Liver (tissue), 9 donors: ENCODE data around the gene PIP4K2A. TPM values are rescaled to one million over a fixed set of nuclear protein-coding genes. Genes with fewer than 3 reads are reported as not detected.
A peak's percentile ranks its signal among the peaks of the same experiment; 100 is the strongest.
"Not testable (repeated sequence)": the region's sequence is repeated elsewhere in the genome, so short reads cannot be mapped to it uniquely, and the experiment has no call there.

ENCODE experiments used
- DNase-seq: peaks from one replicate; pipeline ENCODE4 v3.0.0-alpha.2; 2017; ENCODE audit warnings: low spot score
- H3K27ac ChIP-seq, 2 donors: one replicate each; pipeline ENCODE4 v1.7.0; 2013; ENCODE audit warnings: inconsistent platforms in 2 of 2, low read length in 2 of 2, control low read depth in 1 of 2, low read depth in 1 of 2, mild to moderate bottlenecking in 1 of 2
- H3K27me3 ChIP-seq, 4 donors: one replicate each; pipeline versions ENCODE4 v1.6.1 to v1.7.0; 2013; ENCODE audit warnings: low read length in 3 of 4, inconsistent platforms in 1 of 4, mild to moderate bottlenecking in 1 of 4, moderate library complexity in 1 of 4; ENCODE audit not compliant: control insufficient read depth in 4 of 4, insufficient read depth in 4 of 4
- H3K36me3 ChIP-seq, 4 donors: one replicate each; pipeline versions ENCODE4 v1.6.1 to v1.7.0; 2013; ENCODE audit warnings: low read length in 3 of 4, mild to moderate bottlenecking in 3 of 4, low read depth in 1 of 4, moderate library complexity in 1 of 4; ENCODE audit not compliant: control insufficient read depth in 4 of 4, insufficient read depth in 3 of 4
- H3K4me1 ChIP-seq, 4 donors: one replicate each; pipeline versions ENCODE4 v1.6.1 to v1.7.0; 2013; ENCODE audit warnings: low read length in 3 of 4, mild to moderate bottlenecking in 3 of 4, moderate library complexity in 1 of 4; ENCODE audit not compliant: control insufficient read depth in 4 of 4, insufficient read depth in 4 of 4
- H3K4me3 ChIP-seq, 3 donors: one replicate each; pipeline versions ENCODE4 v1.6.1 to v1.7.0; 2013; ENCODE audit warnings: low read length in 3 of 3, control low read depth in 1 of 3, low read depth in 1 of 3, mild to moderate bottlenecking in 1 of 3
- H3K9ac ChIP-seq, 2 donors: one replicate each; pipeline ENCODE4 v1.7.0; 2013; ENCODE audit warnings: low read length in 2 of 2, mild to moderate bottlenecking in 2 of 2, moderate library complexity in 2 of 2, control low read depth in 1 of 2, low read depth in 1 of 2
- H3K9me3 ChIP-seq, 4 donors: one replicate each; pipeline versions ENCODE4 v1.6.1 to v1.7.0; 2013; ENCODE audit warnings: low read length in 3 of 4; ENCODE audit not compliant: control insufficient read depth in 4 of 4
- EGR1 ChIP-seq, 2 donors: IDR thresholded peaks; 2 replicates each; pipeline ENCODE4 v1.6.1; 2016 to 2018; ENCODE audit warnings: antibody characterized with exemption in 2 of 2, low read depth in 2 of 2
- FOXA1 ChIP-seq: IDR thresholded peaks from 2 replicates; pipeline ENCODE4 v1.6.1; 2016; ENCODE audit warnings: antibody characterized with exemption
- FOXA2 ChIP-seq: IDR thresholded peaks from 2 replicates; pipeline ENCODE4 v1.6.1; 2016; ENCODE audit warnings: antibody characterized with exemption
- GABPA ChIP-seq, 2 donors: IDR thresholded peaks in 1 of 2; conservative IDR thresholded peaks in 1 of 2; 2 replicates each; pipeline ENCODE4 v1.6.1; 2016; ENCODE audit warnings: antibody characterized with exemption in 2 of 2, mild to moderate bottlenecking in 1 of 2, moderate library complexity in 1 of 2
- HNF4A ChIP-seq, 2 donors: conservative IDR thresholded peaks; 2 replicates each; pipeline ENCODE4 v1.6.1; 2016; ENCODE audit warnings: antibody characterized with exemption in 2 of 2, mild to moderate bottlenecking in 2 of 2
- JUND ChIP-seq, 2 donors: IDR thresholded peaks; 2 replicates each; pipeline ENCODE4 v1.6.1; 2016; ENCODE audit warnings: antibody characterized with exemption in 2 of 2
- NR2F2 ChIP-seq: IDR thresholded peaks from 2 replicates; pipeline ENCODE4 v1.6.1; 2016; ENCODE audit warnings: antibody characterized with exemption
- RAD21 ChIP-seq, 2 donors: IDR thresholded peaks; 2 replicates each; pipeline ENCODE4 v1.6.1; 2016; ENCODE audit warnings: antibody characterized with exemption in 2 of 2, mild to moderate bottlenecking in 2 of 2
- RXRA ChIP-seq, 2 donors: IDR thresholded peaks; 2 replicates each; pipeline ENCODE4 v1.6.1; 2017 to 2018; ENCODE audit warnings: antibody characterized with exemption in 2 of 2, mild to moderate bottlenecking in 1 of 2
- SP1 ChIP-seq: IDR thresholded peaks from 2 replicates; pipeline ENCODE4 v1.6.1; 2018; ENCODE audit warnings: antibody characterized with exemption, mild to moderate bottlenecking
- TAF1 ChIP-seq: conservative IDR thresholded peaks from 2 replicates; pipeline ENCODE4 v1.6.1; 2016; ENCODE audit warnings: antibody characterized with exemption, mild to moderate bottlenecking
- YY1 ChIP-seq: IDR thresholded peaks from 2 replicates; pipeline ENCODE4 v1.6.1; 2016; ENCODE audit warnings: antibody characterized with exemption, mild to moderate bottlenecking
- WGBS: extraction: QIAGEN DNeasy Blood & Tissue Kit; methylation state at CpG from one replicate; pipeline ENCODE4 v1.1.7; 2013; 5-methylcytosine and 5-hydroxymethylcytosine counted together
- polyA plus RNA-seq, 2 donors: library from polyadenylated mRNA; stranded (reverse) in 1 of 2; unstranded in 1 of 2; fragments of 200-250 nt in 1 of 2; fragments of >200 nt in 1 of 2; fragmentation: Nextera tagmentation in 1 of 2; extraction: Ambion mirVana in 1 of 2; gene quantifications; one replicate each; pipeline versions ENCODE4 v1.2.1 to v1.2.3, GENCODE V29; 2013 to 2015
- total RNA-seq, 2 donors: library from RNA; depleted of rRNA; stranded (reverse); fragments of >200 nt; gene quantifications; one replicate each; pipeline ENCODE4 v1.2.3, GENCODE V29; 2014
- TF ChIP-seq, protein P1 (sequence below): fragments of 150-350 bp; IDR thresholded peaks from 2 replicates; pipeline ENCODE4 v1.5.1; 2017; ENCODE audit warnings: improper control_type of control experiment, low read depth, low read length; ENCODE audit not compliant: missing input control
- TF ChIP-seq, protein P2 (sequence below): IDR thresholded peaks from 2 replicates; pipeline ENCODE4 v1.6.1; 2016; ENCODE audit warnings: antibody characterized with exemption
- TF ChIP-seq, protein P3 (sequence below): IDR thresholded peaks from 2 replicates; pipeline ENCODE4 v1.6.1; 2016; ENCODE audit warnings: antibody characterized with exemption
- TF ChIP-seq, protein P4 (sequence below): IDR thresholded peaks from 2 replicates; pipeline ENCODE4 v1.6.1; 2016; ENCODE audit warnings: antibody characterized with exemption
- donor health status: healthy.
- donor health status: healthy.
- donor health status: healthy.
- donor health status: healthy.
- donor health status: healthy.

The PIP4K2A gene
- total and polyA plus RNA-seq, 4 donors, result 6.4 to 53.7 (median 8.6) TPM

- Histone ChIP-seq H3K27ac (no peak overlapping the region), H3K4me1 (no peaks in the 10 kb centered on the region), H3K27me3 (no peaks in the 10 kb centered on the region), H3K9ac (no peak overlapping the region), H3K9me3 (no peaks in the 10 kb centered on the region), H3K36me3 (no peaks in the 10 kb centered on the region), H3K4me3 (no peak overlapping the region)
- no peak for DNase-seq
- WGBS, result 93% methylated on average over 1 of the region's 1 CpG
- TF ChIP-seq NR2F2 (no peak), FOXA2 (no peak), TAF1 (no peak), GABPA (IDR thresholded peaks at IDR 0.05 in 1 of 2, conservative IDR thresholded peaks at IDR 0.05 in 1 of 2) (no peak), FOXA1 (no peak), HNF4A (conservative IDR thresholded peaks at IDR 0.05) (no peak), JUND (IDR thresholded peaks at IDR 0.05) (no peak), YY1 (no peak)
- TF ChIP-seq, protein P1, sequence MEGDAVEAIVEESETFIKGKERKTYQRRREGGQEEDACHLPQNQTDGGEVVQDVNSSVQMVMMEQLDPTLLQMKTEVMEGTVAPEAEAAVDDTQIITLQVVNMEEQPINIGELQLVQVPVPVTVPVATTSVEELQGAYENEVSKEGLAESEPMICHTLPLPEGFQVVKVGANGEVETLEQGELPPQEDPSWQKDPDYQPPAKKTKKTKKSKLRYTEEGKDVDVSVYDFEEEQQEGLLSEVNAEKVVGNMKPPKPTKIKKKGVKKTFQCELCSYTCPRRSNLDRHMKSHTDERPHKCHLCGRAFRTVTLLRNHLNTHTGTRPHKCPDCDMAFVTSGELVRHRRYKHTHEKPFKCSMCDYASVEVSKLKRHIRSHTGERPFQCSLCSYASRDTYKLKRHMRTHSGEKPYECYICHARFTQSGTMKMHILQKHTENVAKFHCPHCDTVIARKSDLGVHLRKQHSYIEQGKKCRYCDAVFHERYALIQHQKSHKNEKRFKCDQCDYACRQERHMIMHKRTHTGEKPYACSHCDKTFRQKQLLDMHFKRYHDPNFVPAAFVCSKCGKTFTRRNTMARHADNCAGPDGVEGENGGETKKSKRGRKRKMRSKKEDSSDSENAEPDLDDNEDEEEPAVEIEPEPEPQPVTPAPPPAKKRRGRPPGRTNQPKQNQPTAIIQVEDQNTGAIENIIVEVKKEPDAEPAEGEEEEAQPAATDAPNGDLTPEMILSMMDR, result no peak
- TF ChIP-seq, protein P2, sequence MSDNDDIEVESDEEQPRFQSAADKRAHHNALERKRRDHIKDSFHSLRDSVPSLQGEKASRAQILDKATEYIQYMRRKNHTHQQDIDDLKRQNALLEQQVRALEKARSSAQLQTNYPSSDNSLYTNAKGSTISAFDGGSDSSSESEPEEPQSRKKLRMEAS, result no peak
These were observed 28.3 kb upstream of the PIP4K2A start for GRCh38 chr10:22742678-22743077.

DNA sequence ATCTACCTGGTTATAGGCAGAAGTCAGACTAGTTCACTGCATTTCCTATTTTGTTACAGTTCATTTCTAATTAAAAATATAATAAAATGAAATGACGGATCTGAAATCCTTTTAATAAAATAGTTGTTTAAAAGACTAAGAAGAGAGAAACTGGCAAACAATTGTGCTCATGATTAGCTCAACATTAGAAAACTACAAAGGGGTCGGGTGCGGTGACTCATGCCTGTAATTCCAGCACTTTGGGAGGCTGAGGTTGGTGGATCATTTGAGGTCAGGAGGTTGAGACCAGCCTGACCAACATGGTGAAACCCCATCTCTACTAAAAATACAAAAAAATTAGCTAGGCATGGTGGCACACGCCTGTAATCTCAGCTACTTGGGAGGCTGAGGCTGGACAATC lies 27.3 kb upstream of the PIP4K2A start:
- not testable (repeated sequence) for H3K4me3 ChIP-seq, H3K9ac ChIP-seq, H3K27me3 ChIP-seq, H3K9me3 ChIP-seq, H3K36me3 ChIP-seq, H3K4me1 ChIP-seq, DNase-seq, H3K27ac ChIP-seq
- WGBS, result 93% methylated on average over 4 of the region's 4 CpGs

DNA sequence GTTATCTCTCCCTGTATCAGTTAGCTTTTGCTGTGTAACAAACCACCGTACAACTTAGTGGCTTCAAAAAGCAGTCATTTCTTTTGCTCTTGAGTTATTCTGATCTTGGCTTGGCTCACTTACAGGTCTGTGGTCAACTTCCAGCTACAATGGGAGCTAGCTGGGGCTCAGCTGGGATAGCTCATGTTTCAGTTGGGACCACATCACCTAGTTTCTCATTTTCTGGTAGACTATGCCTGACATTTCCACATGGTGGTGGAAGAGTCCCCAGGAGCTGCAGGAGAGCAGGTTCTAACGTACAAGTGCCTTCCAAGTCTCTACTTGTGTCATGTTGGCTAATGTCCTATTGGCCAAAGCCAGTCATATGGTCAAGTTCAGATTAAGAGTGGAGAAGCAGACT lies 25.8 kb upstream of the PIP4K2A start:
- H3K27ac ChIP-seq, result no peak overlapping the region
- TF ChIP-seq, protein P3, sequence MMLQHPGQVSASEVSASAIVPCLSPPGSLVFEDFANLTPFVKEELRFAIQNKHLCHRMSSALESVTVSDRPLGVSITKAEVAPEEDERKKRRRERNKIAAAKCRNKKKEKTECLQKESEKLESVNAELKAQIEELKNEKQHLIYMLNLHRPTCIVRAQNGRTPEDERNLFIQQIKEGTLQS, result no peak
- peak in 1 of 2 donors; percentile 27 for TF ChIP-seq RAD21 (IDR thresholded peaks at IDR 0.05)
- no peaks in the 10 kb centered on the region for H3K27me3 ChIP-seq
- H3K4me1 ChIP-seq, result no peaks in the 10 kb centered on the region
- 84% methylated on average over 2 of the region's 2 CpGs for WGBS
- DNase-seq, result no peak
- no peak overlapping the region for H3K9ac ChIP-seq
- H3K4me3 ChIP-seq, result no peak overlapping the region
- H3K36me3 ChIP-seq, result no peaks in the 10 kb centered on the region
- H3K9me3 ChIP-seq, result no peaks in the 10 kb centered on the region

GRCh38 chr10:22737587-22737986 lies 23.2 kb upstream of the PIP4K2A start:
- H3K27ac ChIP-seq, result no peak overlapping the region
- no peak overlapping the region for H3K9ac ChIP-seq
- H3K9me3 ChIP-seq, result no peaks in the 10 kb centered on the region
- DNase-seq, result no peak
- no peaks in the 10 kb centered on the region for H3K27me3 ChIP-seq
- no peak overlapping the region for H3K4me3 ChIP-seq
- H3K36me3 ChIP-seq, result no peaks in the 10 kb centered on the region
- peaks cover 0 to 2% (median 0%) of the 10 kb centered on the region in 4 donors for H3K4me1 ChIP-seq
- 78% methylated on average over 1 of the region's 1 CpG for WGBS
- TF ChIP-seq GABPA (IDR thresholded peaks at IDR 0.05 in 1 of 2, conservative IDR thresholded peaks at IDR 0.05 in 1 of 2) (no peak), SP1 (no peak), HNF4A (conservative IDR thresholded peaks at IDR 0.05) (no peak), TAF1 (no peak), RXRA (IDR thresholded peaks at IDR 0.05) (no peak), EGR1 (IDR thresholded peaks at IDR 0.05; ENCODE audit: low read depth in 2 of 2) (no peak), NR2F2 (no peak), FOXA2 (no peak), RAD21 (IDR thresholded peaks at IDR 0.05) (no peak), FOXA1 (no peak)
- TF ChIP-seq, protein P1, result no peak
- TF ChIP-seq, protein P2, result no peak
- TF ChIP-seq, protein P4, sequence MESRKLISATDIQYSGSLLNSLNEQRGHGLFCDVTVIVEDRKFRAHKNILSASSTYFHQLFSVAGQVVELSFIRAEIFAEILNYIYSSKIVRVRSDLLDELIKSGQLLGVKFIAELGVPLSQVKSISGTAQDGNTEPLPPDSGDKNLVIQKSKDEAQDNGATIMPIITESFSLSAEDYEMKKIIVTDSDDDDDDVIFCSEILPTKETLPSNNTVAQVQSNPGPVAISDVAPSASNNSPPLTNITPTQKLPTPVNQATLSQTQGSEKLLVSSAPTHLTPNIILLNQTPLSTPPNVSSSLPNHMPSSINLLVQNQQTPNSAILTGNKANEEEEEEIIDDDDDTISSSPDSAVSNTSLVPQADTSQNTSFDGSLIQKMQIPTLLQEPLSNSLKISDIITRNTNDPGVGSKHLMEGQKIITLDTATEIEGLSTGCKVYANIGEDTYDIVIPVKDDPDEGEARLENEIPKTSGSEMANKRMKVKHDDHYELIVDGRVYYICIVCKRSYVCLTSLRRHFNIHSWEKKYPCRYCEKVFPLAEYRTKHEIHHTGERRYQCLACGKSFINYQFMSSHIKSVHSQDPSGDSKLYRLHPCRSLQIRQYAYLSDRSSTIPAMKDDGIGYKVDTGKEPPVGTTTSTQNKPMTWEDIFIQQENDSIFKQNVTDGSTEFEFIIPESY, result no peak
